HepG2 (cell line): ENCODE data around the gene SCP2. TPM values are rescaled to one million over a fixed set of nuclear protein-coding genes. Genes with fewer than 3 reads are reported as not detected.
A peak's percentile ranks its signal among the peaks of the same experiment; 100 is the strongest.

Experiments used
- AFF4 ChIP-seq: sonication (generic); formaldehyde crosslinking; IDR thresholded peaks from 2 replicates; pipeline ENCODE4 v1.4.0; 2020; ENCODE audit warnings: missing genetic modification reagents
- GATA4 ChIP-seq: sonication (generic); IDR thresholded peaks from 2 replicates; pipeline ENCODE4 v1.6.1; 2016; ENCODE audit warnings: antibody characterized with exemption, low read depth, borderline replicate concordance
- JUNB ChIP-seq: sonication (generic); formaldehyde crosslinking; IDR thresholded peaks from 2 replicates; pipeline ENCODE4 v1.8.0; 2022; ENCODE audit warnings: missing genetic modification reagents, mild to moderate bottlenecking, borderline replicate concordance
- PHF20 ChIP-seq: sonication (generic); formaldehyde crosslinking; IDR thresholded peaks from 2 replicates; pipeline ENCODE4 v1.5.0; 2020; ENCODE audit warnings: mild to moderate bottlenecking, missing genetic modification reagents
- PLRG1 ChIP-seq: fragments of 450-650 bp; conservative IDR thresholded peaks from 2 replicates; pipeline ENCODE4 v1.6.1; 2016
- PRPF4 ChIP-seq: fragments of 200-400 bp; formaldehyde crosslinking; IDR thresholded peaks from 2 replicates; pipeline ENCODE4 v1.6.1; 2016; ENCODE audit warnings: low read length, low read depth; ENCODE audit not compliant: poor library complexity, severe bottlenecking
- ZBTB40 ChIP-seq, 2 experiments: fragments of 450-650 bp in 1 of 2; sonication (generic) in 1 of 2; formaldehyde crosslinking in 1 of 2; IDR thresholded peaks; 2 replicates each; pipeline versions ENCODE4 v1.6.1 to v1.8.0; 2016 to 2022; ENCODE audit warnings: antibody characterized with exemption in 1 of 2, mild to moderate bottlenecking in 1 of 2, missing genetic modification reagents in 1 of 2
- ZFX ChIP-seq: sonication (generic); formaldehyde crosslinking; IDR thresholded peaks from 2 replicates; pipeline ENCODE4 v1.4.0; 2020; ENCODE audit warnings: mild to moderate bottlenecking, low read depth, missing genetic modification reagents, moderate library complexity
- ZNF124 ChIP-seq: sonication (generic); formaldehyde crosslinking; IDR thresholded peaks from 2 replicates; pipeline ENCODE4 v1.4.0; 2020; ENCODE audit warnings: missing genetic modification reagents
- ZNF264 ChIP-seq: sonication (generic); formaldehyde crosslinking; IDR thresholded peaks from 2 replicates; pipeline ENCODE4 v1.4.0; 2020; ENCODE audit warnings: missing genetic modification reagents
- ZNF296 ChIP-seq: sonication (generic); formaldehyde crosslinking; conservative IDR thresholded peaks from 2 replicates; pipeline ENCODE4 v1.5.0; 2020; ENCODE audit warnings: mild to moderate bottlenecking, missing genetic modification reagents
- ZNF432 ChIP-seq: sonication (generic); formaldehyde crosslinking; IDR thresholded peaks from 2 replicates; pipeline ENCODE4 v1.5.0; 2020; ENCODE audit warnings: missing genetic modification reagents, mild to moderate bottlenecking, borderline replicate concordance
- ZNF605 ChIP-seq: sonication (generic); formaldehyde crosslinking; IDR thresholded peaks from 2 replicates; pipeline ENCODE4 v1.8.0; 2022; ENCODE audit warnings: mild to moderate bottlenecking, missing genetic modification reagents
- ZNF746 ChIP-seq: sonication (generic); formaldehyde crosslinking; IDR thresholded peaks from 2 replicates; pipeline ENCODE4 v1.8.0; 2022; ENCODE audit warnings: mild to moderate bottlenecking, missing genetic modification reagents
- polyA plus RNA-seq, 8 experiments: library from polyadenylated mRNA; depleted of rRNA in 3 of 8; stranded (reverse) in 7 of 8; unstranded in 1 of 8; fragments of >200 nt; fragmentation: Illumina TruSeq in 4 of 8; extraction: Trizol in 4 of 8; gene quantifications; 2 replicates each; pipeline versions ENCODE4 v1.2.1 to v1.2.3, GENCODE V29; 2011 to 2016; ENCODE audit warnings: low read depth in 4 of 8, missing spikeins in 1 of 8, mixed read lengths in 1 of 8; ENCODE audit not compliant: insufficient read depth in 1 of 8
- total RNA-seq, 5 experiments: library from RNA; depleted of rRNA; stranded (reverse); fragments of >200 nt; fragmentation: Illumina TruSeq; extraction: Trizol; gene quantifications; 2 replicates each; pipeline ENCODE4 v1.2.3, GENCODE V29; 2016; ENCODE audit warnings: low read depth in 1 of 5
- TF ChIP-seq, protein P1 (sequence below): sonication (generic); formaldehyde crosslinking; IDR thresholded peaks from 2 replicates; pipeline ENCODE4 v1.5.0; 2020; ENCODE audit warnings: missing genetic modification reagents

The SCP2 gene
- total and polyA plus RNA-seq, 2 of the 13 experiments (the other 11 are each of a cell fraction or from before 2014, with no cell fraction given), result 59.0 to 133 TPM

DNA sequence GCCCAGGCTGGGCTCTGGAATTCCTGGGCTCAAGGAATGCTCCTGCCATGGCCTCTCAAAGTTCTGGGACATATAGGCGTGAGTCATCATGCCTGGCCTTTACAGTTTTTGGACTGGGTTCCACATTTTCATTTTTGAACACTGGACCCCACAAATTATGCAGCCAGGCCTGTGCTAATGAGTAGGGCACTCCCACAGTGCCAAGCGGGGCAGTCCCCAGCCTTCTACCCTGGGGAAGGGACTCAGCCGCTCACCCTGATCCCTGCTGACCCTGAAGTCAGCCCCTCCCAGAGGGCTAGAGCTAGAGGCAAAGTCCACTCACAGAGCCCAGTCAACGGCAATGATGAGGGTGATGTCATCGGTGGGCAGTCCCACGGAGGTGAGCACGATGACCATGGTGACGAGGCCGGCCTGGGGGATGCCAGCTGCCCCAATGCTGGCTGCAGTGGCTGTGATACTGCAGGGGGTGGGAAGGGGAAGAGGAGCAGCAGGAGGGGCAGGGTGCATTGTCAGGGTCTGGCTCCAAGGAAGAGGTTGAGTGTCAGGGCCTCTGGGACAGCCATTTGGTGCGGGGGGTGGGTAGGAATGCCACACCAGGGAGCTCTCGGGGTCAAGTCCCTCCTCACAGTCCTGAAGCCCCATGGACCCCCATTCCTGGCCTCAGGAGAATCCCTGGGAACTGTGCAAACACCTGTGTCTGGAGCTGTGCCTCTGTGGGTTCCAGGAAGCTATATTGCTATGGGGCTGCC lies 162.6 kb downstream of the SCP2 start (continued):
- peak; percentile 57 for TF ChIP-seq ZNF605 (CRISPR knock-in tag)
- no peak; the same call in 1 of the 2 replicates for TF ChIP-seq ZNF264 (CRISPR knock-in tag)
- no peak for TF ChIP-seq PLRG1
- TF ChIP-seq ZNF746 (CRISPR knock-in tag), result no peak
- peak; percentile 76; the same call in 1 of the 2 replicates for TF ChIP-seq JUNB
- TF ChIP-seq, protein P1, sequence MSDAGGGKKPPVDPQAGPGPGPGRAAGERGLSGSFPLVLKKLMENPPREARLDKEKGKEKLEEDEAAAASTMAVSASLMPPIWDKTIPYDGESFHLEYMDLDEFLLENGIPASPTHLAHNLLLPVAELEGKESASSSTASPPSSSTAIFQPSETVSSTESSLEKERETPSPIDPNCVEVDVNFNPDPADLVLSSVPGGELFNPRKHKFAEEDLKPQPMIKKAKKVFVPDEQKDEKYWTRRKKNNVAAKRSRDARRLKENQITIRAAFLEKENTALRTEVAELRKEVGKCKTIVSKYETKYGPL (CRISPR knock-in tag), result 0 out of 2 replicates have a peak, but pooled peaks have one; percentile 27
- no peak for TF ChIP-seq GATA4
- peak; percentile 42 for TF ChIP-seq ZNF296 (CRISPR knock-in tag)
- TF ChIP-seq ZBTB40 (IDR thresholded peaks at IDR 0.05), result no peak
- TF ChIP-seq ZBTB40 (CRISPR knock-in tag; IDR thresholded peaks at IDR 0.05), result no peak; the same call in none of the 2 replicates
- no peak for TF ChIP-seq AFF4 (CRISPR knock-in tag)
- no peak for TF ChIP-seq PHF20 (CRISPR knock-in tag)
- no peak for TF ChIP-seq PRPF4
- no peak for TF ChIP-seq ZNF124 (CRISPR knock-in tag)
- no peak for TF ChIP-seq ZNF432 (CRISPR knock-in tag)
- TF ChIP-seq ZFX (CRISPR knock-in tag), result peak; percentile 72
